HepG2 (cell line): Measurements from ENCODE around the gene B4GALT2. TPM values are rescaled to one million over a fixed set of nuclear protein-coding genes. Genes with fewer than 3 reads are reported as not detected.

Source experiments
- EED ChIP-seq: sonication (generic); formaldehyde crosslinking; IDR thresholded peaks from 2 replicates; pipeline ENCODE4 v1.5.0; 2020; ENCODE audit warnings: mild to moderate bottlenecking, missing genetic modification reagents
- GLI4 ChIP-seq: sonication (generic); formaldehyde crosslinking; IDR thresholded peaks from 2 replicates; pipeline ENCODE4 v1.5.1; 2020; ENCODE audit warnings: missing genetic modification reagents, mild to moderate bottlenecking, moderate library complexity, borderline replicate concordance
- IRX3 ChIP-seq: sonication (generic); formaldehyde crosslinking; IDR thresholded peaks from 2 replicates; pipeline ENCODE4 v1.8.1; 2023; ENCODE audit warnings: mild to moderate bottlenecking, low read depth, missing genetic modification reagents, borderline replicate concordance
- KLF13 ChIP-seq: sonication (generic); formaldehyde crosslinking; IDR thresholded peaks from 2 replicates; pipeline ENCODE4 v1.4.0; 2020; ENCODE audit warnings: mild to moderate bottlenecking, missing genetic modification reagents
- NPAS2 ChIP-seq: sonication (generic); formaldehyde crosslinking; IDR thresholded peaks from 2 replicates; pipeline ENCODE4 v1.8.0; 2022; ENCODE audit warnings: mild to moderate bottlenecking, missing genetic modification reagents, borderline replicate concordance
- PHF5A ChIP-seq: IDR thresholded peaks from one replicate; pipeline ENCODE4 v1.6.1; 2018; ENCODE audit warnings: low read depth, missing genetic modification reagents; ENCODE audit not compliant: unreplicated experiment
- PPARG ChIP-seq: conservative IDR thresholded peaks from 2 replicates; pipeline ENCODE4 v1.6.1; 2016; ENCODE audit warnings: missing biosample characterization, missing genetic modification reagents
- ZFP90 ChIP-seq: sonication (generic); formaldehyde crosslinking; IDR thresholded peaks from 2 replicates; pipeline ENCODE4 v1.8.0; 2022; ENCODE audit warnings: missing genetic modification reagents, mild to moderate bottlenecking, inconsistent platforms, borderline replicate concordance
- ZNF121 ChIP-seq: sonication (generic); formaldehyde crosslinking; IDR thresholded peaks from 2 replicates; pipeline ENCODE4 v1.5.0; 2020; ENCODE audit warnings: mild to moderate bottlenecking, missing genetic modification reagents
- ZNF335 ChIP-seq: sonication (generic); formaldehyde crosslinking; IDR thresholded peaks from 2 replicates; pipeline ENCODE4 v1.4.0; 2020; ENCODE audit warnings: missing genetic modification reagents
- ZNF629 ChIP-seq: sonication (generic); formaldehyde crosslinking; conservative IDR thresholded peaks from 2 replicates; pipeline ENCODE4 v1.5.0; 2020; ENCODE audit warnings: missing genetic modification reagents
- ZNF780A ChIP-seq: sonication (generic); formaldehyde crosslinking; IDR thresholded peaks from 2 replicates; pipeline ENCODE4 v1.8.0; 2022; ENCODE audit warnings: mild to moderate bottlenecking, missing genetic modification reagents, moderate library complexity
- ZNF841 ChIP-seq: sonication (generic); formaldehyde crosslinking; IDR thresholded peaks from 2 replicates; pipeline ENCODE4 v1.8.1; 2023; ENCODE audit warnings: missing genetic modification reagents, borderline replicate concordance
- ZSCAN25 ChIP-seq: sonication (generic); formaldehyde crosslinking; IDR thresholded peaks from 2 replicates; pipeline ENCODE4 v1.8.0; 2022; ENCODE audit warnings: mild to moderate bottlenecking, missing genetic modification reagents
- ZZZ3 ChIP-seq: sonication (generic); formaldehyde crosslinking; IDR thresholded peaks from 2 replicates; pipeline ENCODE4 v1.4.0; 2020; ENCODE audit warnings: missing genetic modification reagents, mild to moderate bottlenecking, borderline replicate concordance
- polyA plus RNA-seq, 8 experiments: library from polyadenylated mRNA; depleted of rRNA in 3 of 8; stranded (reverse) in 7 of 8; unstranded in 1 of 8; fragments of >200 nt; fragmentation: Illumina TruSeq in 4 of 8; extraction: Trizol in 4 of 8; gene quantifications; 2 replicates each; pipeline versions ENCODE4 v1.2.1 to v1.2.3, GENCODE V29; 2011 to 2016; ENCODE audit warnings: low read depth in 4 of 8, missing spikeins in 1 of 8, mixed read lengths in 1 of 8; ENCODE audit not compliant: insufficient read depth in 1 of 8
- total RNA-seq, 5 experiments: library from RNA; depleted of rRNA; stranded (reverse); fragments of >200 nt; fragmentation: Illumina TruSeq; extraction: Trizol; gene quantifications; 2 replicates each; pipeline ENCODE4 v1.2.3, GENCODE V29; 2016; ENCODE audit warnings: low read depth in 1 of 5
- TF ChIP-seq, protein P1 (sequence below): sonication (generic); formaldehyde crosslinking; IDR thresholded peaks from 2 replicates; pipeline ENCODE4 v1.8.0; 2022; ENCODE audit warnings: mild to moderate bottlenecking, missing genetic modification reagents, moderate library complexity
- TF ChIP-seq, protein P2 (sequence below): sonication (generic); formaldehyde crosslinking; IDR thresholded peaks from 2 replicates; pipeline ENCODE4 v1.4.0; 2020; ENCODE audit warnings: mild to moderate bottlenecking, missing genetic modification reagents
- TF ChIP-seq, protein P3 (sequence below): sonication (generic); formaldehyde crosslinking; IDR thresholded peaks from 2 replicates; pipeline ENCODE4 v1.4.0; 2020; ENCODE audit warnings: mild to moderate bottlenecking, missing genetic modification reagents

Gene B4GALT2
- total and polyA plus RNA-seq, 2 of the 13 experiments (the other 11 are each of a cell fraction or from before 2014, with no cell fraction given) = 41.9 to 78.0 TPM

DNA sequence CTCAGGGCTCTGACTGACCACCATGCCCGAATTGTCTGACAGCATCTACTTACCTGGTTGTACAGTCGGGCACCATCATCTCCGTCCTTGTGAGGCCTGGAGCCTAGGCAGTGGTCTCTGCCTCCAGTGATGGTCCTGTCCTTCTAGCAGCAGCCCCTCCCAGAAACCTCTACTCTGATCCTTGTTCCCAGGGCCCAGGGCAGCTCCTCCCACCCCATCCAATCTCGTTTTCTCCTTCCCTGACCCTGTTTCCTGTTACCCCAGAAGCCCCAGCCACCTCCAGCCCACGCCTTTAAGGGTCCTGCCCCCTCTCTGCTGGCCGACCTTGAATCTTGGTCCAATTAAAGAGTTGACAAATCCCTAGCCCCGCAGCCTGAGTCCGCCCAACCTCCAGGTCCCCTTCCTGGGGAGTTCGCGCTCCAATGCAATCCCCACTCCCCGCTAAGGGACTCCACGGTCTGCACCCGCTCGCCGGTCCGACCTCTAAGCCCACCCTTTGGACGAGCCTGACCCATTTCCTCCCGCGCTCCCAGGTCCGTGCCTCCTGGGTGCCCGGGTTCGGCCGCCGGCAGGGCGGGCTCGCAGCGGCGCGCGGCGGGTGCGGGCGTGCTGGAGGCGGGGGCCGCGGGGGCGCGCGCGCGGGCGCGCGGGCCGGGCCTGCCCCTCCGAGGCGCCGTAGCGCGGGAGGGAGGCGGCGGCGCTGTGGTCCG is at the start of gene B4GALT2 (continued):
- TF ChIP-seq, protein P1, sequence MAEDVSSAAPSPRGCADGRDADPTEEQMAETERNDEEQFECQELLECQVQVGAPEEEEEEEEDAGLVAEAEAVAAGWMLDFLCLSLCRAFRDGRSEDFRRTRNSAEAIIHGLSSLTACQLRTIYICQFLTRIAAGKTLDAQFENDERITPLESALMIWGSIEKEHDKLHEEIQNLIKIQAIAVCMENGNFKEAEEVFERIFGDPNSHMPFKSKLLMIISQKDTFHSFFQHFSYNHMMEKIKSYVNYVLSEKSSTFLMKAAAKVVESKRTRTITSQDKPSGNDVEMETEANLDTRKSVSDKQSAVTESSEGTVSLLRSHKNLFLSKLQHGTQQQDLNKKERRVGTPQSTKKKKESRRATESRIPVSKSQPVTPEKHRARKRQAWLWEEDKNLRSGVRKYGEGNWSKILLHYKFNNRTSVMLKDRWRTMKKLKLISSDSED = no peak
- TF ChIP-seq IRX3 (CRISPR knock-in tag) (no peak; the same call in 1 of the 2 replicates), ZFP90 (CRISPR knock-in tag) (no peak; the same call in none of the 2 replicates), PPARG (CRISPR knock-in tag) (0 out of 2 replicates have a peak, but pooled peaks have one; percentile 36), ZNF629 (no peak), ZNF780A (CRISPR knock-in tag) (no peak), ZNF121 (CRISPR knock-in tag) (no peak), ZZZ3 (CRISPR knock-in tag) (no peak), ZNF335 (CRISPR knock-in tag) (no peak), EED (CRISPR knock-in tag) (no peak), KLF13 (CRISPR knock-in tag) (no peak), ZSCAN25 (CRISPR knock-in tag) (0 out of 2 replicates have a peak, but pooled peaks have one; percentile 3), GLI4 (CRISPR knock-in tag) (no peak), NPAS2 (CRISPR knock-in tag) (0 out of 2 replicates have a peak, but pooled peaks have one; percentile 73), PHF5A (no peak), ZNF841 (CRISPR knock-in tag) (no peak)
- TF ChIP-seq, protein P2, sequence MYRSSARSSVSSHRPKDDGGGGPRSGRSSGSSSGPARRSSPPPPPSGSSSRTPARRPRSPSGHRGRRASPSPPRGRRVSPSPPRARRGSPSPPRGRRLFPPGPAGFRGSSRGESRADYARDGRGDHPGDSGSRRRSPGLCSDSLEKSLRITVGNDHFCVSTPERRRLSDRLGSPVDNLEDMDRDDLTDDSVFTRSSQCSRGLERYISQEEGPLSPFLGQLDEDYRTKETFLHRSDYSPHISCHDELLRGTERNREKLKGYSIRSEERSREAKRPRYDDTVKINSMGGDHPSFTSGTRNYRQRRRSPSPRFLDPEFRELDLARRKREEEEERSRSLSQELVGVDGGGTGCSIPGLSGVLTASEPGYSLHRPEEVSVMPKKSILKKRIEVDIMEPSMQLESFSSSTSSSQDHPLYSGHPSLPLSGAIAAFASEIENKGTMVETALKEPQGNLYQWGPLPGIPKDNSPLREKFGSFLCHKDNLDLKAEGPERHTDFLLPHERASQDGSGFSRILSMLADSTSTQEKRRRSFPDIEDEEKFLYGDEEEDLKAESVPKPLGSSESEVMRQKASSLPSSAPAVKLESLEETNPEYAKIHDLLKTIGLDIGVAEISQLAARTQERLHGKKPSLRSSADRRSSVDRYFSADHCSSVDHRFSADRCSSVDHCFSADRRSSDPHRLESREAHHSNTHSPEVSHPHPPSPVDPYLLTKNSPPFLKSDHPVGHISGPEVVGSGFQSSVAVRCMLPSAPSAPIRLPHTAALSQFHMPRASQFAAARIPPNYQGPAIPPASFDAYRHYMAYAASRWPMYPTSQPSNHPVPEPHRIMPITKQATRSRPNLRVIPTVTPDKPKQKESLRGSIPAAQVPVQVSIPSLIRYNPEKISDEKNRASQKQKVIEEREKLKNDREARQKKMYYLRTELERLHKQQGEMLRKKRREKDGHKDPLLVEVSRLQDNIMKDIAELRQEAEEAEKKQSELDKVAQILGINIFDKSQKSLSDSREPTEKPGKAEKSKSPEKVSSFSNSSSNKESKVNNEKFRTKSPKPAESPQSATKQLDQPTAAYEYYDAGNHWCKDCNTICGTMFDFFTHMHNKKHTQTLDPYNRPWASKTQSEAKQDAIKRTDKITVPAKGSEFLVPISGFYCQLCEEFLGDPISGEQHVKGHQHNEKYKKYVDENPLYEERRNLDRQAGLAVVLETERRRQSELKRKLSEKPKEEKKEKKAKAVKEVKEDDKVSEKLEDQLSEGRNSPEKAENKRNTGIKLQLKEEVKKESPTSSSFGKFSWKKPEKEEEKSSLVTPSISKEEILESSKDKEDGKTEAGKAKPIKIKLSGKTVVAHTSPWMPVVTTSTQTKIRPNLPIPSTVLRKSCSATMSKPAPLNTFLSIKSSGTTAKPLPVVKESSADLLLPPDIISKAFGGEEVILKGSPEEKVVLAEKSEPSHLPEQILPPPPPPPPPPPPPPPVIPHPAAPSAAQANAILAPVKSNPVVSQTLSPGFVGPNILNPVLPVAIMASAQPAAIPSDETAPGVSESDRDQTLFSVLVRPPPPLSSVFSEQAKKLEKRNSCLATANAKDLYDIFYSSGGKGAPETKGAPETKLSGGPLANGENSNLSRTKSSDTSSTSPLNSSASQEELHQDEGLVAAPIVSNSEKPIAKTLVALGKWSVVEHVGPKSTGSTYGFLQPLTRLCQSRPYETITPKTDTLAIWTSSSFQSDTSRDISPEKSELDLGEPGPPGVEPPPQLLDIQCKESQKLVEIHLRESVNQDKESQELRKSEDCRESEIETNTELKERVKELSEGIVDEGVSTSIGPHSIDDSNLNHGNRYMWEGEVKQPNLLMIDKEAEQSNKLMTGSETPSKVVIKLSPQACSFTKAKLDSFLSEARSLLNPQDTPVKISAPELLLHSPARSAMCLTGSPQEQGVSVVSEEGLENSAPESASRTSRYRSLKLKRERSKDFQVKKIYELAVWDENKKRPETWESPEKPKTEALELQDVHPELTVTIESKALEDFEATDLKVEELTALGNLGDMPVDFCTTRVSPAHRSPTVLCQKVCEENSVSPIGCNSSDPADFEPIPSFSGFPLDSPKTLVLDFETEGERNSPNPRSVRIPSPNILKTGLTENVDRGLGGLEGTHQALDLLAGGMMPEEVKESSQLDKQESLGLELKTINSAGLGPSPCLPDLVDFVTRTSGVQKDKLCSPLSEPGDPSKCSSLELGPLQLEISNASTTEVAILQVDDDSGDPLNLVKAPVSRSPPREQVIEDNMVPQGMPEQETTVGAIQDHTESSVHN (CRISPR knock-in tag) = no peak
- TF ChIP-seq, protein P3, sequence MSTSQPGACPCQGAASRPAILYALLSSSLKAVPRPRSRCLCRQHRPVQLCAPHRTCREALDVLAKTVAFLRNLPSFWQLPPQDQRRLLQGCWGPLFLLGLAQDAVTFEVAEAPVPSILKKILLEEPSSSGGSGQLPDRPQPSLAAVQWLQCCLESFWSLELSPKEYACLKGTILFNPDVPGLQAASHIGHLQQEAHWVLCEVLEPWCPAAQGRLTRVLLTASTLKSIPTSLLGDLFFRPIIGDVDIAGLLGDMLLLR (CRISPR knock-in tag) = no peak
